HG03439 (cell line): ENCODE results near the gene STK39.

Source experiments
- ATAC-seq: cut with Tn5 transposase; IDR thresholded peaks from one replicate; pipeline ENCODE4 v1.9.1; 2021; ENCODE audit warnings: mild to moderate bottlenecking, moderate library complexity; ENCODE audit not compliant: unreplicated experiment

The STK39 gene

DNA sequence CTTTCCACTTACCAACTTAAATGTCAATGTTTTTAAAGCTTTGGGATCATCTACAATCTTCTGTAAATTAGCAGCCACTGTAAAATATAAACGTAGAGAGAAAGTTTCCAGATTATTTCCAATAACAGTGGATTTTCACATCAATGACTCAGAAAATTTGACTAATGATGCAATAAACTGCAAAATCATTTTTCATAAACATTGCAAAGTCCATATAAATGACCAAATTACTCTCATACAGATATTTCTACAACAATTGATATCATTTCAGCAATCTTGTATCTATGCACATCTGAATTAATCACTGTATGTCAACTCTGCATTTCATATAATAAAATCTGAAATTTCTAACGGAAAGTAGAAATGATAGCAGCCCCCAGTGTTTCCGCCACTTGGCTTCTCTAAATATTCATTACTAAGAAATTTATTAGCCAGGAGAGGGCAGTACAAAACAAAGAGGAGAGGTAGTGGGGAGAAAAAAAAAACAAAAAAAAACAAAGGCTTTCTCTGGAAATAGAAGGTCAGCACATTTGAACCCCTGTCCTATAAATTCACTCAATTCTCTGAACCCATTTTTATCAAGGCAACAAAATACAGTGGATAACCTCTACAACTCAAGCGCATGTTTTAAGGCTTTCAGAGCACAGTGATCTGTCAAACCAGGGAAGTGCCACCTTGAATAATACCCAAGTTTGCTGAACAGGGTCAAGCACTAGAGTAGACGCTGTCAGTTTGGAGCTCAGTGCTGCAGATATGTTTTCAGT lies 282.6 kb downstream of the STK39 start:
- ATAC-seq: no peak

DNA sequence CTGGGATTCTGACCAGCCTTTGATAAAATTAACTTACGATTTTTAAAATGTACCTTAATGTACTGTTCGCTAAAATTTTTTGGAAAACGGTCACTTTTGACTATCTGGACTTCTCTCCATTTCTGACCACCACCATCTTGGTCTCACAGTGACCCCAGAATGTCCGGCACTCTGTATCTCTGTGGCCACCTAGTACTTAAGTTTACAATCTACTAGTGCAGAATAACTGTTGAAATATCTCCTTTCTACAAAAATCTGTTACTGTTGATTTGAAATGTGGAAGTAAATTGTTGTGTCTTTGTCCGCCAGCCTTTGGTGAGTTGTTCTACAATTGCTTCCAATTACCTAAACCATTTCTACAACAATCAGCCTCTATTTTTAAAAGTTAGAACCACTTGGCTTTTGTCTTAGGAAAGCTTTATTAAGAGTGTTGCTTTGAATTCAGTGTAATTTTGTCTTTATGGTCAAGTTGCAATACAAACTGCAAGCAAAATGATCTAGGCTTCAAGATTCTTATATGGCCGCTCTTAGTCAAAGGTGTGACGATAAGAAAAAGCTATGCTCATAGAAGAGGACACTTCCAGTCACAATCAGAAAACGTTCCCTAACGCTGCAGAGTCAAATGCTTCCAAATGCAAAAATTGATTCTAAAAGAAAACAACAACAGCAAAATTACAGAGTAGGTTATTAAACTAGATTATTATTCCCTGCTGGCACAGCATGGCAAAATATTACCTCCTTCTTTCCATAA lies 283.3 kb downstream of the STK39 start:
- ATAC-seq: no peak

DNA sequence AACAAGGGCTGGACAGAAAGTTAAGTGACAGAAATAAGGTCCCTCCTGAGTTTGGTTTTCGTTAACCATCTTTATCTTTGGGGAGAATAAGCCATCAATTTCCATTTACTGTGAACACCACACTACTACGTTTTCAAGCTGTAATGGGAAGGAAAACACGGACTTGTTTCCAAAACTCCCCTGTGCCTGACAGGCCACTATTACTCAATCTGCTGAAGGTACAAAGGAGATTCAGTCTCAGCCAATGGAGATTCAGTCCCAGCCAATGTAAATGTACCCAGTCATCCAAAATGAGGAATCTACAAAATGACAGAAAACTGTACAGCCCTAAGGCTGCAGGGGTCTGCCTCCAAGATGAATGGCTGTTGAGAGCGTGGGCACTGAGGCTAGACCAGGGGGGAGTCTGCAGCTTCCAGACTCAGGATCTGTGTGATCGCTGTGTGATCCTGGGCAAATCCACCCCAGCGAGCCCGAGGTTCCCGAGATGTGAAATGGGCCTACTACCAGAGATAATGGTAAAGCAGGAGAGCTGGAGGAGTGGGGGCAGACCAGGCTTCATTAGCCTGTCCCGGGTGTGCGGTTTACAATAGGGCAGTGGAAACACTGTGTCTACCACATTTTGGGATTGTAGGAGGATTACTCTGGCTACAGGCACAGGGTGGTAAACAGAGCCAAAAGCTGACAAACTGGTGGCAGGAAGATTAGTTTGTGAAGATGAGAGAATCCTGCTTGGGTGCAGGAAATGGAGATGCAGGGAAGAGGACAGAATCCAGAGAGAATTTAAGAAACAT lies 284.8 kb downstream of the STK39 start:
- ATAC-seq: no peak

DNA sequence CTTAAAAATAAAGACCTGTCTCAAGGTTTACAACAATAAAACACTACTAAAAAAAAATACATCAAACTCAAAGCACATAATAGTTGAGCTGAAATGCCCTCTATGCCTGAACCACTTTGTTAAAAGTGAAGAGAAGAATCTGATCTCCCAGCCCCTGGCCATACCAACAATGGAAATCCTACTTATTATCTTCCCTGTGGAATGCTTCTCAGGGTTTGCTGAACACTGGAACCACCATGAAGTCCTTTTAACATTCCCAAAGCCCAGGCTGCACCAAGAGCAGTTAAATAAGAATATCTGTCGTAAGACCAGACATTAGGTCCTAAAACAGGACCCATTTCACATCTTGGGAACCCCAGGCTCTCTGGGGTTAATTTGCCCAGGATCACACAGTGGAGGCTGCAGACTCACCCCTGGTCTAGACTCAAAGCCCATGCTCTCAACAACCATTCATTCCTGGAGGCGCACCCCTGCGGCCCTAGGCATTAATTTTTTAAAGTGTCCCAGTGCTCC lies 285.8 kb downstream of the STK39 start:
- ATAC-seq: no peak

DNA sequence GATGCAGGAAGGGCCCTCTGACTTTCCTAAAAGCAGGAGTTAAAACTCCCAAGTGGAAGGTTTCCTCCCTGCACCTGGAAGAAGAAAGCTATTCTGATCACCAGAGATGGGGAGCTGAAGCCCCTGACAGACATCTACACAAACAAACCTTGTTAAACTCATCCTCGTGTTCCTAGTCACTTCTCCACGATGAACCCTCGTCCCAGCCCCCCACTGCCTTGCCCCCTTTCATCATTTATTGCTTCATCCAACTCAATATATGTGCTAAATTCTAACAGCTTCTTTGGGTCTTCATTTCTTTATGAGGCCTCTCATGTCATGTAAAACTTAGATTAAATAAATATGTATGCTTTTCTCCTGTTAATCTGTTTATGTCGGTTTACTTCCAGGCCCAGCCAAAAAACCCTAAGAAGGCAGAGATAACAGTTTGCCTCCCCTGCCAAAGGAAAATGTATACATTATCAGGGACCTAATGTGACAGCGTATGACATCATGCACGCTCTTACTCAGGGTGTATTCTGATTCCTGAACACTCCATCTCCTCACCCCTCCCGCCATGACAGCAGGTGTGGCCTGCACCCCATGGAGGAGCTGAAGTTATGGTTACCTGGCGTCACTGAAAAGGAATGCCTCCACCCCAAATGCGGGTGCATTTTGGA lies 287.2 kb downstream of the STK39 start:
- no peak for ATAC-seq

DNA sequence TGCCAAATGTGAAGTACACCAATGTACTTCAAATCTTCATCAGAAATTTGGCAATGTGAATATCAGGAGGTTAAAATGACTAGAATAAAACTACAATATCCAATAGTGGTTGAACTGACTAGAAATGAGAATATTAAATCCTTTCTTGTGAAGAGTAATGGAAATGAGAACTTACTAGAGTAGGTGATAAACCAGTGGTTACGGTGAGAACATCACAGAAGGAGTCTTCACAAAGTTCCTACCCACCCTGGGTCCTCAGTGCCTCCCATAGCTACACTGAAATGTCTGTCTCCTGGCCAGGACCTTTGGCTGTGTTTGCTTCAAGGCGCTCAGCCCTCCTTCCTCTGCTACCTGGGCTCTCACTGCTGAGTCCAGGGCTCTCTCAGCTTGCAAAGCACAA lies 289.7 kb downstream of the STK39 start:
- no peak for ATAC-seq

DNA sequence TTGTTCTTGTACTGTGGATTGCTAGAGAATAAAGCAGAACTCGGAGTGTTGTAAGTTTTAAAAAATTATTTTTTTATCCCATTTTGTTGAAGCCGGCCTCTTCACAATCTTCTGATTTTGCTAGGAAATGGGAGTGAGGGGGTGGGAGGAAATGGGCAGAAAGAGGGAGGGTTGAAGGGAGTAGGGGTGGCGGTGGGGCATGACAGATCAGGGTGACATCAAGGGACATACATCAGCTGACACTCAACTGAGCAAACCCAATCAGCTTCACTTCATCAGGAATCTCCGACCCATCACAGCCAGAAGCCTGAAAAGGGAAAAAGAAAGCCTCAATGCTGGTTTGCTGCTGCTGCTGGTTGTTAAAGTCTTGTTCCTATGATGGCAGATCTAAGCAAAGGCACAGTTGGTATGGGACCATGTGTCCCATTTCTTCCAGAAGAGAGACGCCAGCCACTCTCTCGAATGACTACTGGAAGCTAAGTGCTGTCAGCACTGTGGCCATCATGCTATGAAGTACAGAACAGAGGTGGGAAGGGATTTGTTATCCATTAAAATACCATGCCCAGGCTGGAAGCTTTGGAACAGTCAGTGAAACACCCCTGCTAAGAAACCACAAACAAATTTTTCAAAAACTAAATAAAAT lies 292.0 kb downstream of the STK39 start:
- no peak for ATAC-seq

DNA sequence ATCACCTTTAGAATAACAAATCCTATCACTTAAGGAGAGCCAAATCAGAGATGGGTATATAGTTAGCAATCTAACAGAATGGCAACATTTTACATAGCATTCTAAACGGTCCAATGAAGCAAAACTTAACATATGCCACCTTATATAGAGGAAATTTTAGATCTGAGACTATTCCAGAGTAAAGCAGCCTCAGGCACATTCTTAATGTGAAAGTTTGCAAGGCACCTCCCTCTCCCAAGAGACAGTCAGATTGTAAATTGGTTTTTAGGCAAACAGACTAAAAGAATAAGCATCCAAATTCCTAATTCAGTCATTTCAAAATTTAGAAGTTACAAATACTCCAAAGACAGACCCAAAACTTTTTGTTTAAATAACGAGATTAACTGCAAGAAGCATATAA lies 292.9 kb downstream of the STK39 start:
- no peak for ATAC-seq

DNA sequence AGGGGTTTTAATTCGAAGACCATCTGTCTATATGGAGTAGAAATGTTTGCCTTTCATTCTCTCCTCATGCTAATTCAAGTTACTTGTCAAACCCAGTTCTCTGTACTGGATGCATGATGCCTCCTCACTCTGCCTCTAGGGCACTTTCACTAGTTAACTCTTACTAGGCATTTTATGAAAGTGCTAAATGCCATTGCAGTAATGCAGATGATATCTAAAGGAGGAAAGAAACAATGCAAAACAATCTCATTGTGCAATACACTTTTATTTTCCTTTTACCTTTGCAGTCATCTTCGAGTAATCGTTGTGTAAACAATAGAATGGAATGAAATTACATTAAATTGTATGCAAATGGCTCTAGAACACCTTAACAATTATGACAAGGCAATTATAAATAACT lies 293.6 kb downstream of the STK39 start:
- no peak for ATAC-seq

DNA sequence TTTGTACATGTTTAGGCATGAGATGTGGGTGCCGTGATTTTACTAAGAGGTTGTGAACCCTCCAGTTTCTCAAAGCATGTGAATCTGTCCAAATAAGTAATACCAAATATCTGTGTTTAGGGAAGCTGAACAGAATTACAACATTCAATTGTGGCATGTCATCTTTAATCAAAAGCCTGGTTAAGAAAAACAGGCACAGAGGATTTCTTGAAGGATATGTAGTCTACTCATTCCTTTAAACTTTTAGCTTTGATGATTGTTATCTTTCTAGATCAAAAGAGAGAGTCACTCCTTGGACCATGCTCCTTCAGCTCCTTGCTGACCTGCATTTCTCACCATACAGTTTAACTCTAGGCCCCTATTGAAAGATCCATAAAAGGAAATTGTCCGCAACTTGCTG lies 296.8 kb downstream of the STK39 start:
- no peak for ATAC-seq

DNA sequence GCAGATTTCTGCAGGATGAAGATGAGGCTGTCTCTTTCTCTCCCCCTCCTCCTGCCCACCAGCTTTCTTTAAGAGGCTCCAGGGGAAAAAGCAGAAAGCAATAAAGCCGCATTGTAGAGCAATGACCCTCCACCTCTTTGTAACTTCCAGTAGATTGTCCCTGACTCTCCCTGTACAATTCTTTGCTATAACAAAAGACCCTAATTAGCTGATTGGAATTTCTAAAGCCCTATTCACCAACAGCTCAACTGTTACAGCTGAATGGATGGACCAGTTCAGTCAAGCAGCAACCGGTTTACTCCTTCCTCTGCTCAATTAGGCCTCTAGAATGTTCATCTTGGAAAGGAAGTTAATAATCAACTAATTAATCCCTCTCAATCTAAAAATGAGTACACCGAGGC lies 301.0 kb downstream of the STK39 start:
- no peak for ATAC-seq

DNA sequence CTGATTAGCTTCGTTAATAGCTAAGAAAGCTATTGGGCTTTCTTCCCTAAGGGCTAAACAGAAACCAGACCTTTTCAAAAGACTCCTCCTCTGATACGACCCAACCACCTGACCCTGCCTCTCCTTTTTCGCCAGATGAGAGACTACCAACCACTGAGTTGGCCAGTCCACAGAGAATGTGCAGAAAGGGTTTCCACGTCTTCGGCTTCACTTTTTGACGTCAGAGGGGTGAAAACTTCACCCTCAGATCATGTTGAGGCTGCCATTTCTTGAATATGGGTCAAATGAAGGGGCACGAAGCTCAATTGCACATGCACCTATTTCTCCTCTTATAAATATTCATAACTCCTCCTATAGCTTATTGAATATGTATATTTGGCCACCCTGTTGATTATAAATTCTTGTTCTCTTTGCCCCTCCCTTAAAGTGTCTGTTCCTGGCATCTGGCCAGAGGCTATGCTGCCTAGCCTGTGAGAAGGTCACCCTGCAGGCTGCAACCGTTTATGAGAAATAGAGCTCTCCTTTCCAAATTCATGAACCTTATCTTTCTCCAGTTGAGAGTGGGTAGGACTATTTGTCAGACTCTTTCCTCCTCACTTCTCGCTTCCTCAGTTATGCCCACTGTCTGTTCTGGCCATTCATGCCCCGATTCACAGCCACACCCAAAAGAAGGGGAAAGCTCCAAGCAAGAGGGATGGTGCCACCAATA lies 301.6 kb downstream of the STK39 start:
- no peak for ATAC-seq

DNA sequence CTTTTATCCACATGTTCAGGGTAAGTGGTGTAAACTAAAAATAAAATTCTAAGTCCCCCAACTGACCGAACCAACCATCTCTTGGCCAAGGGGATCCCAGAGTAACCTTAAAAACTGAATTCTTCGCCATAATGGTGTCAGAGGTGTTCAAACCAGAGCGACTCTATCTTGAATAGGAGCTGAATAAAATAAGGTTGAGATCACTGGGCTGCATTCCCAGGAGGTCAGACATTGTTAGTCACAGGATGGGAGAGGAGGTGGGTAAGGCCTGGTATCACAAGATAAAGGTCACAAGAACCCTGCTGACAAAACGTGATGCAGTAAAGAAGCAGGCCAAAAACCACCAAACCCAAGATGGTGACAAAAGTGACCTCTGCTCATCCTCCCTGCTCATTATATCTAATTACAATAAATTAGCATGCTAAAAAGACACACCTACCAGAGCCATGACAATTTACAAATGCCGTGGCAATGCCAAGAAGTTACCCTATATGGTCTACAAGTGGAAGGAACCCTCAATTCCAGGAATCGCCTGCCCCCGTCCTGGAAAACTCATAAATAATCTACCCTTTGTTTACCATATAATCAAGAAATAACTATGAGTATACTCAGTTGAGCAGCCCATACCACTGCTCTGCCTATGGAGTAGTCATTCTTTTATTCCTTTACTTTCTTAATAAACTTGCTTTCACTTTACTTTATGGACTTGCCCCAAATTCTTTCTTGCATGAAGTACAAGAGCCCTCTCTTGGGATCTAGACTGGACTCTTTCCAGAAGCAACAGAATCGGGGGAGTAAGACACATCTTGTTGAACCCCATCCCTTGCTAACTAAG lies 302.4 kb downstream of the STK39 start:
- ATAC-seq: no peak

DNA sequence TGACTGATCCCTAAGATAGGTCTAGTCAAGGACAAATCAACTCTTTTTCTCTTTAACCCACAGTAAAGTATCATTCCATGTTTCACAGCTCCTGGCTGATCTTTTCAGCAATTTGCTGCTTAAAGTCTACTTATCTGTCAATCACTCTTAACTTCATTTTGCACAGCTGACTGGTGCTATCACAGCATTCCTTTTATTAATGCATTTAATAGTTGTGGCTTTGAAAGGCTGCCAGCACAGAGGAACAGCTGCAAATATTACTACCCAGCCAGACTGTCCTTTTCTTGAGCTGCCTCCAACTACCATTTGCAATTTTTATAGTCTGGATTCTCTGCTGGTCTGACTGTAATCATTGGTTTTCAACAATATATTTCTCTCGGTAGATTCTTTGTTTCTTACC lies 303.5 kb downstream of the STK39 start:
- no peak for ATAC-seq

DNA sequence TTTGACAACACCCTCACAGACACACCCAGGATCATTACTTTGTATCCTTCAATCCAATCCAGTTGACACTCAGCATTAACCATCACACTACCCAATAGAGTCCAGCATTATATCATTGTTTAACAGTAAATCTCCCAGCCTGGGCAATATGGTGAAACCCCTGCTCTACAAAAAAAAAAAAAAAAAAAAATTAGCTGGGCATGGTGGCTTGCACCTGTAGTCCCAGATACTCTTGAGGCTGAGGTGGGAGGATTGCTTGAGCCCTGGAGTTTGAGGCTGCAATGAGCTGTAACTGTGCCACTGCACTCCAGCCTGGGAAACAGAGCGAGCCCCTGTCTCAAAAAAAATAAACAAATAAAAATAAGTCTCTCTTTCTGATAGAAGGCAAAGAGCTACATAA lies 304.0 kb downstream of the STK39 start:
- ATAC-seq: no peak

DNA sequence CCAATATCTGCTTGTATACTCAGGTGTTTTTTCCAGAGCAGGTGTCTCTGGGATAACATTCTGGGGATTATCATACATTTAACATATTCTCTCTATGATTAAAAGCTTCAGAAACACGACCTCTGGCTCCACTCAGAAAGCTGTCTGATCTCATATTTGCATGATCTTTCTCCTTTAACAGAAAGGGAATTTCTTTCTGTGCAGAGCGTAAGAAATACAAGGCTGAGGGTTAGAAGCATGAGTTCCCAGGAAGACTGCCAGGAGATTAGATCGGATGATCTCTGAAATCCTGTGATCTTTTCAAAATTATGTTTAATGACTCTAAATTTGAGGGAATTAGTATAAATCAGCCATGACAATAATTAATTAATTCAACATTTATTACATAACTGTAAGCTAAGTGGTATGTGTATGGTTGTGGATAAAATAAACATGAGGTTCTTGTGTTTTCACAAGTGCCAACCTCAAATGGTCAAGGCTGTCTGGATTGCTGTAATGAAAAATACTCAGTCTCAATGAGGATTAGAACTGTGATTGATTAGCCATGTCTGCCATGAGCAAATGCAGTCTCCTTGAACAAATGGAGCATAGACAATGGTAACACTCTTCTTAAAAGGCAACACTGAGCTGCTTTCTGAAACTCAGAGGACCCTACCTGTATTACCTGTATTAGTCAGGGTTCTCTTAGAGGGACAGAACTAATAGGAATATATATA lies 304.9 kb downstream of the STK39 start:
- ATAC-seq: no peak

DNA sequence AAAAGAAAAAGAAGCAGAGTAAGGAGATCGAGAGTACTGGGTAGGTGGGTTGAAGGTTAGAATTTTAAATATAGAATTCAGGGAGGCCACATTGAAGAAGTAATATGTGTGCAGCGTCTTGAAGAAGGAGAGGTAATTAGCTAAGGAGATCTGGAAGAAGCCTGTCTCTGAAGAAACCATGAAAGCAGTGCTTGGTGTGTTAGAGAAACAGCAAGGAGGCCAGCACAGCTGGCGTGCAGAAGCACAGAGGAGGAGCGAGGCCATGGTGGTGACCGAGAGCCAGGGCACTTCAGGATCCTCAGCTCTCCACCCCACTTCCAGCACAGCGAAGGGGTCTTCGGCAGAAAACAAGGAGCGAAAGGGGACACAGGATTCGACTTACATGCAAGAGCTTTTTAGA lies 305.8 kb downstream of the STK39 start:
- ATAC-seq: no peak

DNA sequence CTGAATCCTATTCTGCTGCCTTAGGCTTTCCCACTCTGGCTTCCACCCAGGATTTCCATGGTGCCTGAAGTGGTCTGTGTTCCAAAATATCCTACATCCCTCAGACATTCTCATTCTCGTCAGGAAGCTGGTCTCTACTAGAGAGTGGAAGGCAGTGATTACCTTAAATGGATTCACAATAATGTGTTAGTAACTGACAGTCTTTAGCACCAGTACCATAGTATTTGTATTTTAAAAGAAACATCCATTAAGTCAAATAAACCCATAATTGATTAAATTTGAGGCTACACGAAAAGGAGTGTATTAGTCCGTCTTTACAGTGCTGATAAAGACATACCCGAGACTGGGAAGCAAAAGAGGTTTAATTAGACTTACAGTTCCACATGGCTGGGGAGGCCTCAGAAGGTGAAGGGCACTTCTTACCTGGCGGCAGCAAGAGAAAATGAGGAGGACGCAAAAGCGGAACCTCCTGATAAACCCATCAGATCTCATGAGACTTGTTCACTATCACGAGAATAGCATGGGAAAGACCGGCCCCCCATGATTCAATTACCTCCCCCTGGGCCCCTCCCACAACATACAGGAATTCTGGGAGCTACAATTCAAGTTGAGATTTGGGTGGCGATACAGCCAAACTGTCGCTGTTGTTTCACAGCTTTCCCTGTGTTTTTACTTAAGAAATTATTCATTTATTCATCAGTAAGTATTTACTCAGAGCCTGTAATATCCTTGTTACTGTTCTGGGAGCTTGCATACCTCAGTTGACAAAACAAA lies 306.5 kb downstream of the STK39 start:
- no peak for ATAC-seq
